GM19455 (cell line): ENCODE results near the gene NECTIN3.

Experiments
- ATAC-seq: cut with Tn5 transposase; IDR thresholded peaks from one replicate; pipeline ENCODE4 v1.9.1; 2021; ENCODE audit not compliant: unreplicated experiment

NECTIN3 gene

DNA sequence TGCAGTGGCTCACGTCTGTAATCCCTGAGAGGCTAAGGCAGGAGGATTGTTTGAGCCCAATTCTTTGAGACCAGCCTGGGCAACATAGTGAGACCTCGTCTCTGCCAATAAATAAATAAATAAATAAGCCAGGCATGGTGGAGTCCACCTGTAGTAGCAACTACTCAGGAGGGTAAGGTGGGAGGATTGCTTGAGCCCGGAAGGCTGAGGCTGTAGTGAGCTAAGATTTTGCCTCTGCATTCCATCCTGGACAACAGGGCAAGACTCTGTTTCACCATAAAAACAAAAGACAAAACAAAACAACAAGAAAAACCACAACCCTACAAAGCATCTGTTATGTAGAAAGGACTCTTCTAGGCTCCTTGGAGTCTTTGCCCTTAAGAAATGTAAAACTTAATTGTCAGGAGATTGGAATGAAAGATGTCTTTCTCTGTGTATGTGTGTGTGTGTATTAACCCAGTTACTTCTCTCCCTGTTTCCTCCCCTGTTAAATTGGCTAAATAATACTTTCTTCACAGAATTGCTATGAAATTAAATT lies 9.5 kb downstream of the NECTIN3 start:
- ATAC-seq = no peak

DNA sequence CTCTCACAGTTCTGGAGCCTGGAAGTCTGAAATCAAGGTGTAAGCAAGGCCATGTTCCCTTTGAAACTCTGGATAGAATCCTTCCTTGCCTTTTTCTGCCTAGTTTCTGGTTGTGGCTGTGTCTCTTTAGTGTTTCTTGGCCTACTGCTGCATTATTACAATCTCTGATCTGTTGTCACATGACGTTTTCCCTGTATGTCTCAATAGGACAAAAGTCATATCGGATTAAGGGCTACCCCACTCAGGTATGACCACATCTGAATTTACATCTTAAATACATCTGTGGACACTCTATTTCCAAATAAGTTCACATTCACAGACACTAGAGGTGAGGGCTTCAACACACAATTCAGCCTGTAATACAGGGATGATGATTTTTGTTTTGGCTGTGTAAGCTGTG lies 13.3 kb downstream of the NECTIN3 start:
- no peak for ATAC-seq

DNA sequence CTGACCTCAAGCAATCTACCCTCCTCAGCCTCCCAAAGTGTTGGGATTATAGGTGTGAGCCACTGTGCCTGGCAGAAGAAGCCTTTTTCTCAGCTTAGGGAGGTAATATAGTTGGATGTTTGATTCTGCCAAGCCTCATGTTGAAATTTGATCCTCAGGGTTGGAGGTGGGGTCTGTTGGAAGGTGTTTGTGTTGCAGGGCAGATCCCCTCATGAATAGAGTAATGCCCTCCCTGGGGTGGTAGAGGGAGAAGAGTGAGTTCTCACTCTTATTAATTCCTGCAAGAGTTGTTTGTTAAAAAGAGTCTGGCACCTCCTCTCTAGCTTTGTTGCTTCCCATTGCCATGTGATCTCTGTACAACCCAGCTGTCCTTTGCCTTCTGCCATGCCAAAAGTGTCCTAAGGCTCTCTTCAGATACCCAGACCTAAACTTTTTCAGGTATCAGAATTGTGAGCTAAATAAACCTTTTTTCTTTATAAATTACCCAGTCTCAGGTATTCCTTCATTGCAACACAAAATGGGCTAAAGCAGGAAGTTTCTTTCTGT lies 16.4 kb downstream of the NECTIN3 start:
- ATAC-seq = no peak

DNA sequence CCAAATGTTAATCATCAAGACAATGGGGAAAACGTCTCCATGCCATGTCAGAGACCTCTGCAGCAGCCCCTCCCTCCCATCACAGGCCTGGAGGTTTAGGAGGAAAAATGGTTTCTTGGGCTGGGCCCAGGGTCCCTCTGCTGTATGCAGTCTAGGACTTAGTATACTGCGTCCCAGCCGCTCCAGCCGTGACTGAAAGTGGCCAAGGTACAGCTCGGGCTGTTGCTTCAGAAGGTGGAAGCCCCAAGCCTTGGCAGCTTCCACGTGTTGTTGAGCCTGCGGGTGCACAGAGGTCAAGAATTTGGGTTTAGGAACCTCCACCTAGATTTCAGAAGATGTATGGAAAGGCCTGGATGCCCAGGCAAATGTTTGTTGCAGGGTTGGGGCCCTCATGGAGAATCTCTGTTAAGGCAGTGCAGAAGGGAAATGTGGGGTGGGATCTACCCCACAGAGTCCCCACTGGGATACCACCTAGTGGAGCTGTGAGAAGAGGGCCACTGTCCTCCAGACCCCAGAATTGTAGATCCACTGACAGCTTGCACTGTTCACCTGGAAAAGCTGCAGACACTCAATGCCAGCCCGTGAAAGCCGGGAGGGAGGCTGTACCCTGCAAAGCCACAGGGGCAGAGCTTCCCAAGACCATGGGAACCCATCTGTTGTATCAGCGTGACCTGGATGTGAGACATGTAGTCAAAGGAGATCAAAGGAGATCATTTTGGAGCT lies 25.0 kb downstream of the NECTIN3 start:
- ATAC-seq = no peak

DNA sequence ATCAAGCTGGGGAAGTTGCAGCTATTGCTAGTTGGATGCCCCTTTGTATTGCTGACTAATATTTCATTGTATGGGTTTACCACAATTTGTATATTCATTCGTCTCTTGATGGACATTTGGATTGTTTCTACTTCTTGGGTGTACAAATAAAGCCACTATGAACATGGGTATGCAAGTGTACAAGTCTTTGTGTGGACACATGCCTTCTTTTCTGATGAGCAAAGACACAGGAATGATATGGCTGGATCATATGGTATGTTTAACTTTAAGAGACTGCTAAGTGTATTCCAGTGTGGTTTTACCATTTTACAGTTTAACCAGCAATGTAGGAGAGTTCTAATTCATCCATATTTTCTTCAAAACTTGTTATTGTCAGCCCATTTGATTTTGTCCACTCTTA lies 32.2 kb downstream of the NECTIN3 start:
- no peak for ATAC-seq

DNA sequence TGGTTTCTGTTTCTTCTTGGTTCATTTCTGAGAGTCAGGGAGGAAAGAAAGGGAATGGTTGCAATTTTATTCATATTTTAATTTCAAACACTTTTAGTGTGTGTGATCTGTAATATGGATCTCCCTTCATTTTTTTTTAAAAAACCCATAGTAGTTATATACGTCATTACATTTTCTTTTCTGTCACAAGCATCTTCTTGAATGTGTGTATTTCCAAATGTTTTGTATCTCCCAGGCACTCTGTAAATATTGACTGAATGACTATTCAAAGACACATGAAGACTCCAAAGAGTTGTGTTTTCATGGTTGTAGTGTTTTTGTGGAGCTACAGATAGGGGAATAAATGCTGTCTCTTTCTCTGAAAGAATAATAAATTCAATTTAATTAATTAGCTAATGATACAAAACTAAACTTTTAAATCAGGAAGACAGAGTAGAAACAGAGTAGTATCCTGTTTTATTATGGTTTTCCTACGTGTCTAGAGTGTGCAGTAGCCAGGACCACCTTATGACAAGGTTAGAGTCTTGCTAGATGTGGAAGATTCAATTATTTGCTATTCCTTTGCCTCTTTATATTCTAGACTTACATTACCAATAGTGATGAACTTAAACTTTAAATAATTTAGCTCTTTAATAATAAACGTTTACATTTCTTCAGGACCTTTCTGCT lies 35.5 kb downstream of the NECTIN3 start:
- ATAC-seq = no peak

DNA sequence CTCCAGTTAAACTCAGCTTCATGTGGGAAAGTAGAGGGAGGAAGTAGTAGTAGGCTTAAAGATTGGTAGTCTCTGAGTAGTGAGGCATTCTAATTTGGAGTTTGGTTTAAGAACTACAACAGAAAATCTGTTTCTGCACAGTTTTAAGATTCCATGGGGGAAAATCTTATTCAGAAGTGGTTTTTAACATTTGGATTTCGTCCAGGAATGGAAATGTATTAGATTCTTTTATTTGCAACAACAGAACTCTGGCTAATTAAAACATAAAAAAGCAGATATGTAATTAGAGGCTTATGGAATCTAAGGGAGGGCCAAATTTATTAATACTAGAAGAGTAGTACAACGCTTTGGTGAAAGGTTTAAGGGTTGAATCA lies 36.0 kb downstream of the NECTIN3 start:
- ATAC-seq = no peak

DNA sequence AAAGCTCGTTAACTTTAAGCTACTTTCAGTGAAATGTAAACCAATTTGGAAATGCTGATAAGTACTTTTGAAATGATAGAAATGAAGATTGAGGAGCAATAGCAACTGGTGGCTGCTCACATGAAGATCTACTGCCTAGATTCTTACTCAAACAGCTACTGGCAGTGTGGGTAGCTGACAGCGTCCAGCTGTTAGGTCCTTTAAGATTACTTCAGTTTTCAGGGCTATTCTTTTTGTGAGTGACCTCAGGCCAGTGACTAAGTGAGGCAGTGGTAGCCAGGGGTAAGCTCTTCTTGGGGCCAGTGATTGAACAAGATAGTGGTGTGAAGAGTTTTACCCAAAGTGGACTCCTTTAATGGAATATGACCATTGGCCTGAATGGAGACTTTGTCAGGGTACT lies 41.3 kb downstream of the NECTIN3 start:
- ATAC-seq = no peak

DNA sequence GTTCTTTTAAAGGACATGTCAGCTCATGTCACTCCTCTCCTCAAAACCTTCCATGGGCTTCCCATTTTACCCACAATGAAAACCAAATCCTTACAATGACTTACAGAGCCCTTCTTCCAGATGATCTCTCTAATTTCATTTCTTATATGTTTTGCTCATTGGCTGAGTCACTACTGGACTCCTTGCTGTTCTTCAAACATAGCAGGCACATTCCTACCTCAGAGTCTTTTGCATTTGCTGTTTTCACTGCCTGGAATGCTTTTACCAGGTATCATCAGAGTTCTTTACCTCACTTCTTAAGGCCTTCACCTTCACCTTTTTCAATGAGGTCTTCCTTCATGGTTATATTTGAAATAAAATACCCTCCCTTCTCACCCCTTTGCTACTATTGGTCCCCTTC lies 57.3 kb downstream of the NECTIN3 start:
- ATAC-seq = no peak

DNA sequence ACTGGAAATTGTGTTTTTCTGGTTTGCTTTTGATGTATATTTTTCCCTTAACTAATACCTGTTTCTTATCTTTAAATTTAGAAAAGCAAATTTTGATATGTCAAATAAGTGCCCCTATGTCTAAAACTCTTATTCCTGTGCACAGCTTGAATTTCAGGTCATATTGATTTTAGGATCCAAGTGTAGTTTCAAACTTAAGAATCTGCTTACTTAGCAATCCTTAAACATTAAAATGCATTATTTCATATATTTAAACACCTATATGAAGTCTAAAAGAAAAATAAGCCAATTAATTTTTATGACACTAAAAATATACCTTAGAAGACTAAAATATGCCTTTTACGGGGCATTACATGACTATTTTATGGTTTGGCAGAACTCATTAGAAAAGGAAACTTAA lies 59.2 kb downstream of the NECTIN3 start:
- ATAC-seq = no peak

DNA sequence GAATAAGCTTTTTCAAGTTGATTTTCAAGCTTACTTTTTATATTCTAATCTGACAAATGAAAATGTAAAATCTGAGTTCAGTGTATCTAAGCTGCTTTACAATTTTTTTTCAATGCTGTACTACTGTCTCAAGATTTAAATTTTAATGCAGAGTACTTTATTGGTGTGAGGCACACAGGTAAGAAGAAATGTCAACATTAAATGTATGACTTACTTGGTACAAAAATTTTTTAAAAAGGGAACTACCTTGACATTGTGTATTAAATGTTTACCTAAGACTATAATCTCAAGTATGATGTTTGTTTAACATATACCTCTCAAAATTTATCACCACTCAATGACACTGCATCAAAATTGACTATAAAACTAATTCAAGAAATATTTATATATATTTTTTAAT lies 62.7 kb downstream of the NECTIN3 start:
- no peak for ATAC-seq

DNA sequence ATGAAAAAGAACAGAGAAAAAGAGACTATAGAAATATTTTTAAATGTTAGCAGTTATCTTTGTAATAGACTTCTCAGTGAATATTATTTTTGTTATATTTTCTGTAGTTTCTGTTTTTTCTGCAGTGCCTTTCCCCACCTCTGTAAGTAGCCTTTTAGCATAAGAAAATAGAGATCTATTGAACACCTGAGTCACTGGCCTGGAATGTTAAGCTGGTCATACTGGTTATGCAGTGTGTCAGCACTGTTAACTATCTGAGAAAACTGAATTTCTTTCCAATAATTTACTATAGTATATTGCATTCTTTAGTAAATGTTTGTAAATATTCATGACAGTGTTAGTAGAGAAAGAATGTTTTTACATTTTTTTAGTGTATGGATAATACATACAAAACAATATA lies 79.8 kb downstream of the NECTIN3 start:
- no peak for ATAC-seq

DNA sequence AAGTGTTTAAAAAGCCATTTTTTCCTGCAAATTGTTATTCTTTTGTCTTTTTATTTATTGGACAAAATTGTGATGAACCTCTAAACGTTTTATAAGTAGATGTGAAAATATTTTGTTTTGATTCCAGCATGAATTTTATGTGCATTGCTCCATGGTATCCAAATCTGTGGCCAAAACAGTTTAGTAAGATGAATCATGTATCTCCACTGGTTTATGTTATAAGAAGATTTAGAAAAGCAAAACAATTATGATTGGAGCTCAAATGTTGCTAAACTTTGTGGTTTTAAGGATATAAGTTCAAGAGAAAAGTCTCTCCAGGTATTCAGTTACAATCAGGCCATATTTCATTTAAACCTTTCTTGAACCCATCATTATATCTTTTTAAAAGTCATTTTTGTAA lies 80.9 kb downstream of the NECTIN3 start:
- ATAC-seq = no peak

DNA sequence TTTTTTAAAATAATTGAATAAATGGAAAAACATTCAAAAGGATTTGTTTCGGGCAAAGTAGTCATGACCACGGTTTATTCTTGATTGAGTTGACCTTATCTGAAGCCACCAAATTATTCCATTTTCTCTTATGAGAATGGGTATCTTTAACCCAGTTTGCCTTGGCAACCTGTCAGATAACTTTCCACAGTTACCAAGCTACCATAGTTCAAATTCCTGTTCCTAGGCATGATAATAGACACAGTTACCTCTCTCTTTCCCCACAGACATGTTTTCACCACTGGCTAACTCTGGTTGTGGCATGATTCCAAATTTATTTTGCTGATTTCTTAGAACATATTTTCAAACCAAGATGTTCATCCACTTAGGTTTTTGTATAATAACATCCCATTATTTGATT lies 84.9 kb downstream of the NECTIN3 start:
- ATAC-seq = no peak

DNA sequence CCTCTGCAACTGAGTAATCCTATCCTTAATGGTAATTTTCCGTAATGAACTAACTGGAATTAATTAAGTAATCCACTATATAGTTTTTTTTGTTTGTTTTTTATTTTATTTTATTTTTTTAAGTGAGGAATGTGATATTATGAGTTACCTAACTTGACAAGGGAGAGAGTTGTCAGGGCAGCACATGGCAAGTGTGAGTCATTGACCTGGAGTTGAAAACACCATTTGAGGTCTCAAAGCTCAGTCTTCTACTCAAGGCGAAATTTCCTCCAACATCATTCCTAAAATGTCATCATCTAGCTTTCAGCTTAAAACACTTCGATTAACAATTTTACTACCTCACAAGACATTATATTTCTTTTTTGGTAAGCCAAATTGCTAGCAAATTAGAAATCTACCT lies 87.8 kb downstream of the NECTIN3 start:
- ATAC-seq = no peak

DNA sequence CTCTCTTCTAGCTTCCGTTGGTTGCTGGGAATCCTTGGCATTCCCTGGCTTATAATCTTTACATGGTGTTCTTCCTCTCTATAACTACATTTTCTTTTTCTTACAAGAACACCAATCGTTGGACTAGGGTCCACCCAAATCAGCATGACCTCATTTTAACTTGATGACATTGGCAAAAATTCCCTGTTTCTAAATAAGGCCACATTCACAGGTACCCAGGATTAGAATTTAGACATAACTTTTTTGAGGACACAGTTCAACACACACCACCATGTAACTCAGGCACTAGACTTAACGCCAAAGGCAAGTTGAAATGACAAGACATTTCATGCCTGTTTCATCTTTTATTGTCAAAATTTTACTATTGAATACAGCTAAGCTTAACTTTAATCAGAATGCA lies 93.0 kb downstream of the NECTIN3 start:
- no peak for ATAC-seq

DNA sequence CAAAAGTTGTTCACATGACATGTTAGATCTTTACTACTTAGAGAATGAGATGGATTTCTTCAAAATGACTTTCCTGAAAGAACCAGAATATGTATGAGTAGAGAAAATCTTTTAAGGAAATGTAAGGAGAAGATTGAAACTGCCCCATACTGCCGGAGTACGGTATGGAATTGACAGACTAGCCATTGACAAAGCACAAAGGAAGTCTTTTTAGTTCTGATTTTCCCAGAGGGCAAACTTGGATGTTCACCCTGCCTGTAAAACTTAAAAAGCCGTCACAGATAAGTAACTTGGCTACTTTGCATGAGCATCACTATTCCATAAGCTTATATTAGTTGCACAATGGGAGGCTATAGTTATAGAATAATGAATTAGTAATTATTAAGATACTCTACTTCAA lies 93.8 kb downstream of the NECTIN3 start:
- ATAC-seq = no peak

DNA sequence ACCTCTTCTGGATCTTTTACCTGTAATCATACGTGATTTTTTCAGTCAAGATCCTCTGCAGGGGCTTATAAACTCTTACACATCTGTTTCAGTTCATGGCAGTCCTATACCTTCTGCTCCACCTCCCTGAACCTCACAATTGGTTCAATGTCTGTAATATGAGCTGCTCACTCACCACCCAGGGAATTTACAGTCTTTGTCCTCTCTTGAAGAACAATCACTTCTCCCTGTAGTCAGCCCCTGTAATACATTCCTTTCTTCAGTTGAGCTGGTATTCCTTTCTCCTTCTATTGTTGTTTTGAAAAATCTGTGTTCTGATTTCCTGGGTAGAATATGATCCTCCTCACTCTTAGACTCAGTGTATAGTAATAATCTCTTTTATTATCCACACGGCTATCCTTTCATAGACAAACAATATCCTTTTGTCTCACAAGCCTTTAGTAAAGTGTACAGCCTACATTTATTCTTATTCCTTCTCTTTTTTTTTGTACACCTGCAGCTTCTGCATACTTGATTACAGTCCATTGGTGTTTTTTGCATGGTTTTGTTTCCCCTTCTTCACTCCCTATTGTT lies 101.8 kb downstream of the NECTIN3 start:
- ATAC-seq = no peak

DNA sequence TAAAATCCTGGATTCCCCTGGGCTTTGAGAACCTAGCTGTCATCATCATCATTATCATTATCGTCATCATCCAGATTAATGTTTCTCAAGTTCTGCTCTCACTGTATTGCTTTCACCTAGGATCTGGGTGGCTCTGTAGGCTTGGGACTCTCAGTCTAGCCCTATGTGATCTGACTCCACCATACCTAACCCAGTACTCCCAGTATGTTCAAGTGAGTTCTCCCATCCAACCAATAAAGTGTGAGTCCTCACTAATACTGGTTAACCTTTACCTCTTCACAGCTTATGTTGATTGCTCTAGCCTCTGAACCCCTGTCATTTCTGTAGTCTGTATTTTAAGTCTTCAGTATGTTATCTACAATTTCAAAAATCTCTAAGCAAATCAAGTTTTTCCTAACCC lies 102.3 kb downstream of the NECTIN3 start:
- ATAC-seq = no peak

DNA sequence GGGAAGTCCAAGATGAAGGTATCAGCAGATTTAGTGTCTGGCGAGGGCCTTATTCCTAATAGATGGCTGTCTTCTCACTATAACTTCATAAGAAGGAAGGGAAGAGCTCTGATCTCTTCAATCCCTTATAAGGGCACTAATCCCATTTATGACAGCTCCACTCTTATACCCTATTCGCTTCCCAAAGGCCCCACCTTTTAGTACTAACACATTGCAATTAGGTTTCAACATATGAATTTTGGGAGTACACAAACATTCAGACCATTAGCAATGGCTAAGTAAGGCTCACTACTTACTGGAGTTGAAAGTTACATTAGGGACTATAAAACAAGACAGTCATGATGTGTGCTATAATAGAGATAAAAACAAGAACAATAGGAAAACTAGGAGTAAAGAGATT lies 118.9 kb downstream of the NECTIN3 start:
- no peak for ATAC-seq

DNA sequence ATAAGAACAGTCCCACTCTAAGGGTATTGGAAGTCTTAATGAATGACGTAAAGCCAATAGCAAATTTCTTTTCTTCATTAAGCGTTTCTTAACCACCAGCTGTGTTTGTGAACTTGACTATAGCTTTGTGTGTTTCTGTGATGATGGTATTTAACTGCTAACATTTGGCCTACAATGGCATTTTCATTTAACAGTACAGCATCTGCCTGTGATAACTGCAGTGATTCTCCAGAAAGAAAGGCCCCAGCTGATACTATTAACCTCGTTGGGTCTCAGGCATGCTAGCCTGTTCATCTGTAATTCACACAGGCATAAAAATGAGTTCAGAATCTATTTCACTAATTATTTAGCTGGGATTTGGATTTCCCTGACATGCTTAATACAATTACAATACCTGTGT lies 121.9 kb downstream of the NECTIN3 start:
- no peak for ATAC-seq

DNA sequence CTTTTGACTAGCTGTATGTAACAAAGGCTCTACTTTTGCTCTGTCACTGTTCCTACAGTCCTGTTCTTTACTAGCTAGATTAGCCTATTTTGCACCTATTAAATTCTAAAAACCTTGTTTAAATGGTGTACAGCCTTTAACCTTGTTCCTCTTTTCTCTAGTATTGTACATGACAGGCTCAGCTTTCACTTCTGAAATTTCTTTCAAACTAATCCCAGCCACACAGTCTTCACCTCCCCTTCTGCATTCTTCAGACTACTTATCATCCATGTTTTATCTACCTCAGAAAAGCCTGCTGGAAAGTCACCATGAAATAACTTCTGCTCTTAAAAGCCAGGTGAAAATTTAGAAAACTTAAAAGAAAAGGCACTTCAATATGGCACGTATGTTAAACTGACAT lies 122.4 kb downstream of the NECTIN3 start:
- ATAC-seq = no peak
